GM19468 (cell line): ENCODE data around the gene FIGNL2.
"Not testable (repeated sequence)": the region's sequence is repeated elsewhere in the genome, so short reads cannot be mapped to it uniquely, and the experiment has no call there.

Experiments
- ATAC-seq: cut with Tn5 transposase; IDR thresholded peaks from one replicate; pipeline ENCODE4 v1.9.1; 2021; ENCODE audit warnings: mild to moderate bottlenecking, moderate library complexity, moderate number of reproducible peaks; ENCODE audit not compliant: unreplicated experiment; ENCODE audit errors: extremely low read depth

The FIGNL2 gene

DNA sequence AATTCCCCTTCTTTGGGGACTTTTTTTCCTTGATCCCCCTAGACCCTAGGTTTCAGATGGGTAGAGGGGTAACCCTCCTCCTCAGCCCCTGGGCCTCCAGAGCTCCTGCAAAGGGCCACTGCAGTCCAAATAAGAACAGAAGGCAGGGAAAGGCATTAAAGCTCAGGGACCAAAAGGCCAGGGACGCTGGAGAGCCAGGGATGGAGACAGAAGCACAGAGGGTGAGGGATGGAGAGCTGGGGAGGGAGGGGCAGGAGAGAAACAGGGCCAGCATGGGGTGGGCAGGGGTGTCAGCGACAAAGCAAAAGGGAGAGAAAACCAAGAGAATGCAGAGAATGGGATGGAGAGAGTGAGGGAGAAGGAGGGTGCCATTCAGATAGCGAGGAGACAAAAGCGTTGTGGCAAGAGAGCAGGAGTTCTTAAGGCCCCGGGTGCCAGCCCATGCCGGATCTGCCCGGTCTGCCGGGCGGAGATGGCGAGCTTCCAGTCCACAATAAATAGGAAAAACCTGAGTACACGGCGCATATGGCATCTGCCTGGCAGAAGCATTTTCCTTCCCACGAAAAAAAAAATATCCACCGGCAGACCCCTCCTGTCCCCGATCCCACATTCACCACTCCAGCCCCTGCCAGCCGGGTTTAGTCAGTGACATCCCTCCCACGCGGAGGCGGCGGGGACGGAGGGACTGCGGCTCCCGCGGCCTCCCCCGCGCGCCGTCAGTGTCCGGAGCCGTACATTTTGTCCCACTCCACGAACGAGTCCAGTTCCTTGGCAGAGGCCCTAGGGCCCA is 28.6 kb downstream of the FIGNL2 start:
- ATAC-seq: no peak

DNA sequence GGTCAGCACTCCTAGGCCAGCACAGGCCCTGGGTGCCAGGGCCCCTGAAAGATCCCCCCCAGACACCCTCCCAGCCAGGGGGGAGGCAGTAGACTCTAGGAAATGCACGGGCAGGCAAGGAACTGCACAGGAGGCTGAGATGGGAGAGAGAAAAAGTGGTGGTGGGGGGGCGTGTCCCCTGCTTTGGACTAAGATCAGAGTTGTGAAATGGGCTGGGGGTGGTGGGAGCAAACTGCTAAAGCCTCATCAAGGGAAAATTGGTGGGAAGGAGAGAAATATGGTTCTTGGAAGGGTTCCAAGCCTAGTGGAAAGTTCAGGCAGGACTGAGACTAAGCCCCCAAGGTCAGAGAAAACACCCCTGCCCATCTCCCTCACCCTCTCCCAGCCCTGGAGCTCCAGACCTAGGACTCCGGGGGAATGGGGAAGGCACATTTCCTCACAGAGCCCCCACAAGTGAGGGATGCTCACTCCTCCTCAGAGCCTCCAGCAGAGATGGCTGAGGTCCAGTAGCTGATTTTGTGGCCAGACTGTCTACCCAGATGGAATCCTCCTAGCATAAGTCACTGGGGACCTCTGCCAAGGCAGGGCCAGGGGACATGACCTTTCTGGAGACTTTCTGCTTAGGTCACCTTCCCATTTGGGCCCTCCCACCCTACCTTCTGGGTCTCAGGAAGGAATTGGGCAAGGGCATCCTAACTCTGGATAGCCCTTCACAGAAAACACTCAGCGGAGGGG is 29.8 kb downstream of the FIGNL2 start:
- no peak for ATAC-seq

DNA sequence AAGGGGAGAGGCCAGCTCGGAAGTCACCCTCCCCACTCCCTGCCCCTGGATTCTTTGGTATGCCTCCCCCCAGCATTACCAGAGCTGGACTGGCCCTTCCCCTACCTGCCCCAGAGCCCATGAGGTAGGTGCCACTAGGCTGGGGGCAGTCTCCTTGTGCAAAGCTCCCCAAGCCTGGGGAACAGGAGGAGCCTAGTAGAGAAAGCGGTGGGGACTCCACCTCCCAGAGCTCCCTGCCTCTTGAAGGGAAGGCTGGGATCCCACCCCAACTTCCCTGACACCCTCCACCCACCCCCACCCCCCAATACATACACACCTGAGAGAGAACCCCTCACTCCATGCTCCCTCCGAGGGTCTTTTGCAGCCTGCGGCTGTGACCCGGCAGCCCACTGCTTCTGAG is 30.4 kb downstream of the FIGNL2 start:
- no peak for ATAC-seq

DNA sequence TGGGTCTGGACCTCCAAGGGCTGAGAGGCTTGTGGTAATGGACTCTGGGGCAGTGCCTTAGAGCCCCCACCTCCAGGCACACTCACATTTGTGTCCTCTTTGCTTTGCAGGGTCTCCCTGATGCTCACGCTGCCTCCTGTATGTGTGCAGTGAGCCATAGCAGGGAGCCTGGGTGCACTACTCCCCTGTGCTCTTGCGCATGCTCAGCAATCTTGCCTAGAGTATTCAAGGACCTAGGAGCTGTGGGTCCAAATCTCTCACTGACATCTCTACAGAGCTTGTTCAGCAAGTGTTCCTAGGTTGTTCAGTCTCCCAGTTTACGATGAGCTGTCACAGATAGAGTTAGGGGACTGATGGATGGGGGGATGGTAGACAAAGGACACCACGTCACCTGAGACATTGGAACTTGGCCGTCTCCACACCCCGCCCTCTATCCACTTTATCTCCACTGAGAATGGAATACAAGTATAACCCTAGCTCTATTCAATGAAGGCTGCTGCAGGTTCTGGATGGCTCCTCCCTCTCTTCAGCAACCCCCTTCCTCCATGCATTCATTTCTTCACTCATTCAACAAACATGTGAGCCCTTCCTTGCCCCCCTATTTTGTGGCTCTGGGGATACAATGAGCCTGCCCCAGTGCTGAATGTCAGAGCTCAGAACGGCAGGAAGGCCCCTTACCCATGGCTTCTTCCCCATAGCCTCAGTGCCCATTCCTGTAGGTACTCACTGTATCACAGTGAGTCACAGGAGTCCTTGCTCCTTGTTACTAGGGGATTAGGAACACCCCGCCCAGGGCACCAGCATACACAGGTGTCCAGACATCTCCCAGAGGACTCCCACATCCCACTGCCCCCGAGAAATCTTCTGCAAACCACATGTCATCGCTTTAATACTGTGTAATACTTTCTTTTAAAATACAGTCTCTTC is 31.2 kb downstream of the FIGNL2 start:
- no peak for ATAC-seq

DNA sequence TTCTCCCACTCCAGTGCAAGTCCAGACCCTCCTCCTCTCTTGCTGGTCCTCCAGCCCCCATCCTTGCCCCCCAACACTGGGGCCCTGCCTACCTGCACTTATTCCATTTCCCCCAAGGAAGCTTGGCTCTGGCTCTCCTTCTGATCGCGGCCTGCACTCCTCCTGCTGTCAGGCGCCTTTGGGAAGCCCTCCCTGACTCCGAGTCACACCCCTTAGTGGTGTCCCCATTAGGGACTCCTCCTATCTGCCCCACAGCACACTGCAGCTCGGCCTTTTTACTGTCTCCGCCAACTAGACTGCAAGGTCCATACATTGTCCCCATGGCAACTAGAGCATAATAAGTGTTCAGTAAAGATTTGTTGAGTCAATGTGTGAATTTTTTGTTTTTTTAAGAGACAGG is 32.9 kb downstream of the FIGNL2 start:
- ATAC-seq: no peak

DNA sequence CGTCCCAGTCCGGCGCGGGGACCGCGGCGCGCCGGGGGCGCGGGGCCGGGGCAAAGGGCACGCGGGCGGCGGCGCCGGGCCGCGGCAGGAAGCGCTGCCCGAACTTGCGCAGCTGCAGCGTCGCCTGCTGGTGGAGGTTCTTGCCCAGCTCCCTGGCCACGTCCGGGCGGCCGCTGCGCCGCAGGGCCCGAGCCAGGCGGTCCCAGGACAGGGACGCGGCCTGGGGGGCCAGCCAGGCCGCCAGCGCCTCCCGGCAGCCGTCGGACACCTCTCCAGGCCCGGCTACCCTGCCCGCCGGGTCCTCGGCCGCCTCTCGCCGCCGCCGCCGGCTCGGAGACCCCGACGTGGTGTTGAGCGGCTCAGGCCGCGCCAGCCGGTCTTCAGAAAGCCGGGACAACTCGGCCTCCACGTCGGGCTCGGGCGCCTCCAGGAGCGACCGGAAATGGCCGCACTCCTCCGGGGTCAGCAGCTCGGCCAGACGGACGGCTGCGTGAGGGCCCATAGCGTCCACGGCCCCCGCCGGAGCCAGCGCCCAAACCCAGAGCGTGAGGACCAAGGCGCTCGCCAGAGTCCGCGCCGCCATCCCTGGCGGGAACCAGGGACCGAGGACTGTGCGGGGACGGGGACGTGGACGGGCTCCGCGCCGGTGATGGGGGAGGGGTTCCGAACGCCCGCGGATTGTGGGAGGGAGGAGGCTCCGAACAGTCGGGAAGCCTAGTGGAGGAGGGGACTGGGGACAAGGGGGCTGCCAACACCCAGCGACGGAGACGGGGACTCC is 34.0 kb downstream of the FIGNL2 start:
- no peak for ATAC-seq

DNA sequence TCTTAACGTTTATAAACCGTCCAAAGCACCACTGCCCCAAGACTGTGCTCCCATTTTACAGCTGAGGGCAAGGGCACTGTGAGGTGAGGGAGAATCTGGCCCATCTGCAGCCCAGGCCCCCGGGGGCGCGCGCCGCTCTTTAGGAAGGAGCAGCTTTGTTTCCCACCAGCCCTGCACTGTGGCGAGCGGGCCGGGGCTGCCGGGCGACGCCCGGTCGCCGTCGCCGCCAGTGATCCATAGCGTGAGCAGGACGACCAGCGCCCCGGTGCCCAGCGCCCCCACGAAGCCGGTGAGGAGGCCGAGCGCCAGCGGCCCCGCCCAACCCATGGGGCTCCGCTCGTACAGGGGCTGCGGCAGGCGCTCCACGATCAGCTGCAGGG is 34.6 kb downstream of the FIGNL2 start:
- ATAC-seq: no peak

DNA sequence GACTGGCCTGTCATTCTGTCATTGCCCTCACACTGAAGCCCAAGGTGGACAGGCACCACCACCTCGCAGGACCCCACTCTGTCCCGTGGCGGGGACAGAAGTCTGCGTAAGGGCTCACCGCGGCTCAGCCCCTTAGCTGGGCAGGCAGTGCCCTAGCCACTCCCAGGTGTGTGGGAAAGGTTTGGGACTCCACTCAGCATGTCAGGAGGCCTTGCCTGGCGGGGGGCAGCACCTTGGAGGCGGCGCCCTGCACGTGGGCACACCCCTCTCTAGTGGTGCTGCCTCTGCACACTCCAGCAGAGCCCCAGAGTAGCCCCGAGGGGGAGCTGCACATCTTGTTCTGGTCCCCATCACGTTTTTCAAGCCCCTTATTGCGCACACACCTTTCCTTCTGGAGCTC is 35.6 kb downstream of the FIGNL2 start:
- no peak for ATAC-seq

DNA sequence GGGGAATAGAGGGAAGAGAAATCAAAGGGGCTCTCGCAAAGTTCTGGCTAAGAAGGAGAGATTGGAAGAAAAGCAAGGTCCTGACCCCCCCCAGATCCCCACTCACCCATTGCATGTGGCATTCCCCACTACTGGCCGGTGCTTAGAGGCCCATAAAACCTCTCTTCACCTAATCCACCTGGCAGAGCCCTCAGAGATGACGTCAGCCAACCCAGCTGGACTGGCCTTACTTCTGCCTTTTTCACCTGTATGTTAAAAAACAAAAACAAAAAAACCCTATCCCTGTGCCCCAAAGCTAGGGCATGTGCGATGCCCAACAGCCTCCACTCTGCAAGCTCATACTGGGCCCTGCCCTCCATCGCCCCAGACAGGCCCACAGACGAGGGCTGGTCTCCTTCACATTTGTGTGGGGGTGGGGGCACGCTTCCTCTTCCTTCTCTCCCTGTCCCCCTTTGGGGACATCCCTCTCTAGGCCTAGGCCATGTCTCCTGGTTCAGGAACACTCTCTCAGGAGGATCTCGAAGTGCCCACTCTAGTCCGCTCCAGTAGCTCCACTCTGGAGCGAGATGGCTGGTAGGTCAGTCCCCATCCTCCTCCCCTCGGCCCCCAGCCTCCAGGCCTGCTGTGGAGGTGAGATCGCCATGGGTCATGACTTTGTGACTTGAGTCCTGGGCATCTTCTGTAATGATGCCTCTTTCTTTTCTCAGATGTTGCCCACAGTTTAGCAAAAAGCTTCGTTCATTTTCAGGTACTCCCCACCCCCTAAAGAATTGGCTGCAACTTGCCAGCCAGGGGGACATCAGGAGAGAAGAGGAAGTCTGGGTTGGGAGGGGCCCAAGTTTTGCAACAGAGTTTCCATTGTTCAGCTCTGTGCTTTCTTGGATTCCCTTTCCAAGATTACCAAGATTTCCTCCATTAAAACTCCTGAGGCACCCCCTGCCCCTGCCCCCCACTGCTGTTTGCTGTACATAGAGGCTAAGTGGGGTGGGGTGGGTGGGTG is 37.0 kb downstream of the FIGNL2 start:
- no peak for ATAC-seq

DNA sequence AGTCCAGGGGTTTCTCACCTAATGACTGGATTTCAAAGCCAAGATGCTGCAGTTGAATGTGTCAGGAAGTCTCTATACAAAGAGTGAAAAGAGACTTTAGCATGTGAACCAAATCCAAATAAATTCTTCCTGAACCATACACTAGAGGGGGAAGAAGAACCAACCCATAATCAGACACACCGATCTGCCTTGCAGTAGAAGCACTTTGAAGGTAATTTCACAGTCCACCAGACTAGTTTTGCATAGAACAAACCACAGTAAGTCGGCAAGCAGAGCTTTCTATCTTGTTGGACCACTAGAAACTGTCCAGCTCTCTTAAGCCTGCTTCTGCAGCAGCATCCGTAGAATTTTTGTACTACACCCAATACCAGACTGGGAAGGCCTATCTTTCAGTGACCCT is 39.3 kb downstream of the FIGNL2 start:
- ATAC-seq: no peak

DNA sequence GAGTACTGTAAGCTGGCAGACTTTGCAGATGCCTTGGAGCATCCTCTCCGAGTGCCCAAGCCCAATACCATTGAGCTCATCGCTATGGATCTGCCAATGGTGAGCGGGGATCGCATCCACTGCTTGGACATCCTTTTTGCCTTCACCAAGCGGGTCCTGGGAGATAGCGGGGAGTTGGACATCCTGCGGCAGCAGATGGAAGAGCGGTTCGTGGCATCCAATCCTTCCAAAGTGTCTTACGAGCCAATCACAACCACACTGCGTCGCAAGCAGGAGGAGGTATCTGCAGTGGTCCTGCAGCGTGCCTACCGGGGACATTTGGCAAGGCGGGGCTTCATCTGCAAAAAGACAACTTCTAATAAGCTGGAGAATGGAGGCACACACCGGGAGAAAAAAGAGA is 41.6 kb downstream of the FIGNL2 start:
- no peak for ATAC-seq

DNA sequence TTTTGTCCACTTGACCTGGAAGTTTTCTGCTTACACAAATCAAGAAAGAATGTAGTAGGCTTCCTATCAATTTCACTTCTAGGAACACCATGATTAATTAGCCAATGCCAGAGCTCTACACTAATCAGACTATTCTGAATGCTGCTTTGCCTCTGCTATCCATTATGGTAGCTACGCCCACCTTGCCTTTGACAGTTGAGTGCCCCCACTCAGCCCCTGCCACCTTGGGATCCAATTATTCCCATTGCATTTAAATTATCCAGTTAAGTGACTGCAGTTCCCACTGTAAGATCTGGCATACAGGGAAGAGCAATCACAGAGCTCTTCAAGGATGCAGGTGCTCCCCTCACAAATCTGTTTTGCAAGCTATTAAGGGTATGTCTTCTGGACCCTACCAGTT is 47.5 kb downstream of the FIGNL2 start:
- ATAC-seq: no peak

DNA sequence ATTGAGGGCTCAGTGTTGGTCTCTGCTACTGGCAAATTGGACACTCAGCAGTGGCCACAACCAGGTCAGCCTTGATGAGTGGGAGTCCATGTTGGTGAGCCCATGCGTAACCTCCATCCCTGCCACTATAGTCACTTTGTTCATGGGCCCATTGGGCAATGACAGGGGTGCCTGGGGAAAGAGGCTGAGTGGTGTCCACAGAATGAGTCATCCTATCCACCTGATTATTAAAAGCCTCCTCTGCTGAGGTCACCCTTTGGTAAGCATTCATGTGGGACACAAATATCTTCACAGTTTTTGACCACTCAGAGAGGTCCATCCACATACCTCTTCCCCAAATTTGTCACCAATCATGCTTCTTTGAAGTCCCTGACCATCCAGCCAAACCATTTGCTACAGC is 50.0 kb downstream of the FIGNL2 start:
- no peak for ATAC-seq

DNA sequence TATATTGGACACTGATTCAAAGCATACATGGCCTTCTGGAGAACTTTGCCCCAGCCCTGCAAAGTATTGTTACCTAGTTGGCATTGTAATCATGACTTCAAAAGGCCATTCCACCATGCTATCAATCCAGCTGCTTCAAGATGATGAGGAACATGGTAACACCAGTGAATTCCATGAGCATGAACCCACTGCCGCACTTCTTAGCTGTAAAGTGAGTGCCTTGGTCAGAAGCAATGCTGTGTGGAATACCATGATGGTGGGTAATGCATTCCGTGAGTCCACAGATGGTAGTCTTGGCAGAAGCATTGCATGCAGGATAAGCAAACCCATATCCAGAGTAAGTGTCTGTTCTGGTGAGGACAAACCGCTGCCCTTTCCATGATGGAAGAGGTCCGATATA is 50.5 kb downstream of the FIGNL2 start:
- not testable (repeated sequence) for ATAC-seq

DNA sequence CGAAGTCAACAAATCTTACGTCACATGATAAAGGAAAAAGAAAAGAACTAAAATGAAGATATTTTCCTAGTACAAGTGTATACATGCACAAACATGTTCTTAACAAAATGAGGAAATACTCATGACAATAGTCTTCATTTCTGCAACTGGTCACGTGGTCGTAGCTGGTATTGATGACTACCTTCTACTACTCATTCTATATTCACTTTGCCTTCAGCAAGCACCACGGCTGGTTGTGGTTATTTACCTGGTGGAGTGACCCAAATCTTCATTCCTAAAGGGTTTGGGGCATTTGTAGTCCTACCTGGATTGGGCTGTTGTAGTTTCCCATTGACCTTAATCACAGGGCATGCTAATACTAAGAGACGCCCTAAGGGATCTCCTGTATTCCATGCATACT is 51.2 kb downstream of the FIGNL2 start:
- ATAC-seq: no peak

DNA sequence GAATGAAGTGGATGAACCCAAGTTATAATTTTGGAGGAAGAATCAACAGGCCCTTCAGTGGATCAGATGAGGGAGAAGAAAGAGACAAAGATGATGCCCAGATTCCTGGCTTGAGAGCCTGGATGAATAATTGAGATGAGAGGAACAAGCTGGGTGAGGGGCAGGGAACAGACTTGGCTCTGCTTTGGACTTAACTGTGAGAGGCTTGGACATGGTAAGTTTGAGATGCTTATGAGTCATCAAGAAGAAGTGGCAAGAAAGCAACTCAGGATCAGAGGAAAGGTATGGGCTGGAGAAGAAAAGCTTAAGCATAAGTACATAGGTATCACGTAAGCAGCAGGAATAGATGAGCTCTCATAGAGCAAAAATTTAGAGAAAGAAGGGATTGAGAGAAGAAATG is 55.3 kb downstream of the FIGNL2 start:
- no peak for ATAC-seq

DNA sequence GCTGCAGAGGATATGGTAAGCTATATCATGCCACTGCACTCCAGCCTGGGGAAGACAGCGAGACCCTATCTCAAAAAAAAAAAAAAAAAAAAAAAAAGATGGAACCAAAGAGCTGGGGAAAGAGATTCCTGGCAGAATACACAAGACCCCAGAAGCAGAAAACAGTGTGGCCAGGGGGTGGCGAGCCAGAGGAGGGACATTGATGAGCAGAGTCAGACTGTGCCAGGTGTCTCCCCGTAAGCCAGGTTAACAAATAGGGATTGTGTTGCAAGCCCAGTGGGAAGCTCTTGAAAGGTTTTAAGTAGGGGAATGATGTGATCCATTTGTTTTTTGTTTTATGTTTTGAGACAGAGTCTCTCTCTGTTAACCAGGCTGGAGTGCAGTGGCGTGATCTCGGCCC is 56.1 kb downstream of the FIGNL2 start:
- no peak for ATAC-seq

DNA sequence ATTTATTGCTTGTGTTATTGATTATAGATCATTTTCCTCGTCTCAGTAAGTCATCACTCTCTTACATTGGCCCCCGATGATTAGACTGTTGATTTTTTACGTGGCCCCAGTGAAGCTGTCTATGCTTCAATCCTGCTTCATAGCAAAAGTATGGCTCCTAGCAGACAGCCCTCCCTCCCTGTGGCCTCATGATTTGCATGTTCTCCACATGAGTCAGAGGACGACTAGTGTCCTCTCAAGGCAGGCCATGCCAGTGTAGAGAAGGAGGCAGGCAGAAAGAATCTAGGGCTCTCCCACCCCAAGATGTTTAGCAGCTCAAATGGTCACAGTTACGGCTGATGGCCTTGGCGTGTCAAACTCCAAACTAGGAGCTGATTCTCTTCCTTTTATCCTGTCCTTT is 59.6 kb downstream of the FIGNL2 start:
- no peak for ATAC-seq

DNA sequence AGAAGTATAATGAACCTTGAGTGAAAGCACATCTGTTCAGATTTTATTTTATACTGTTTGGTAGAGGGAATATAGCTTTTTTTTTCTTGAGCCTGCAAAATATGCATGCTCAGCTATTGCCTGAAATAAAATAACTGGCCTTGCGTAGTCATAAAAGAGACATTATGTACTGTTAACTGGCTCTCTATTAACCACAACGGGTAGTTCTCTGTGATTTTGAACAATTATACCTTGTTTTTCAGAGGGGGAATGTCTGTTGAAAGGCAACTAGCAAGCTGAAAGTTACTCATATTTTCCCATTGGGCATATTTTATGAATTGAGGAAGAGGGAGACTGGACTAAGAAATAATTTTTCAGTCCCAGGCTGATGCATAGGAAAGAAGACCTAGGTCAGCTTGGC is 62.6 kb downstream of the FIGNL2 start:
- ATAC-seq: no peak
